Renal cortical epithelial cell (primary cell): ENCODE measurements around the gene ACKR1. TPM values are rescaled to one million over a fixed set of nuclear protein-coding genes. Genes with fewer than 3 reads are reported as not detected.

ENCODE experiments used
- DNase-seq: peaks from one replicate; pipeline ENCODE4 v3.0.0-alpha.2; 2011; ENCODE audit warnings: low read depth
- total RNA-seq: library from RNA; depleted of rRNA; stranded (reverse); fragments of >200 nt; gene quantifications from 2 replicates; pipeline ENCODE4 v1.2.3, GENCODE V29; 2014

Gene ACKR1
- total RNA-seq, 1 donor from 2014 or later, result not detected

DNA sequence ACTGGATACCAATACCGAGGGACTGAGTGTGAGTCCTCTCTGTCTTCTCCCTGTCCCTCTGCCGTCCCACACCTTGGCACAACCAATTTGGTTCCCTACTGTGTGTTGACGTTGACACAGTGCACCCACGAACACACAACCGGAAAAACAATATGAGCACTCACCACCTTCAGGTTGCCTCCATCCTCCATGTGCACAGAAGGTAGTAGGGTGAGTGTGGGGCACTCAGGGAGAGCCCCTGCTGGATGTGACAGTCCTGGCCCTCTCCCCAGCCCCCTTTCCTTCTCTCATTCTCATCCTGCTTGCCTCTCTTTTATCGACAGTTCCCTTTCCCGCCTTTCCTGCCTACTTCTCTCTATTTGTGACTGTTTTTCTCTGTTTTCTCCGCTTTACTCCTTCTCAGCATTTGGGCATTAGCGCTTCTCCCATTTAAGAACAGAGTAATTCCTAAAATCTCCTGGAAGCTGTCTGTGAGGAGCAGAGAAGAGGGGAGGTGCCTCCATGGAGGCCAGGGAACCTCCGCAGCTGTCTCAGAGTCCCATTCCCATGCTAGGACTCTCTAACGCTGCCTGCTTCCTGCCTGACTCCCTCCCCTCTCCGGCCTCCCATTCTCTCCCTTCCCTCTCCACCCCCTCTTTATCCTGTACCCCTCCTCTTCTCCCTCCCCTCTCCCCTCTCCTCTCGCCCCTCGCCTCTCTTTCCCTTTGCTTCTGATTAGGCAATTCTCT, 16.9 kb upstream of the ACKR1 start:
- DNase-seq, result no peak

DNA sequence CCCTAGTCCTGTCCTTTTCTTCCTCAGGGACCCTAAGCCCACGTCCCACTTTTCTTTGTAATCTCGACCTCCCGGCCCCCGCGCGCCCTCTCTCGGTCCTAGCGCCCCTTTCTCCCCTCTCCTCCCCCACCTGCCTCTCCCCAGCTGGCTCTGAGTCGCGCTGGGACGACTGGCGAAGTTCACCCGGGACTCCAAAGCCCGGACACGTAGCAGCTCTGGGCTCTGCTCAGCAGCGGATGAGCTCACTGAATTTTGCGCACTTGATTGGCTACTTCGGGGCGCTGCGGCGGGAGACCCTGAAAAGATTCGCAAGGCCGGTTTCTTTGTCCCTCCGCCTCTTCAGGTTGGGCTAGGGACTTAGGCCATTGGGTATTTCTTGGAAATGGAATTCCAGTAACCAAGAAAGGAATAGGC, 16.3 kb upstream of the ACKR1 start:
- DNase-seq, result peak; percentile 23

DNA sequence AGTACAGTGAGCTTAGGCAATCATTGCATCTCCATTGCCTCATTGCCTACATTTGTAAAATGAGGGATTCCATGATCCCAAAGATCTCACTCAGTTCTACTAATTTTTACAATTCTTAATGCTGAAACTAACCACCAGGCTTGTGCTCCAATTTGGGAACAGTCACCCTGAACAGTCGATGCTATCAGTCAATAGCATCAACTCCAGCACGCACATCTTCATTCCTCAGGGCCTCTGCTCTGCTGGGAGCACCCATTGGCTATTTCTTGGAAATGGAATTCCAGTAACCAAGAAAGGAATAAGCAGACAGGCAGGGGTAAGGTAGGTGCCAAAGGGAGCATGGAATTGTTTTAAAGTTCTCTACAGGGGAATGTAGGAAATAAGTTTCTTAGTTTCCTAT, 14.2 kb upstream of the ACKR1 start:
- no peak for DNase-seq

DNA sequence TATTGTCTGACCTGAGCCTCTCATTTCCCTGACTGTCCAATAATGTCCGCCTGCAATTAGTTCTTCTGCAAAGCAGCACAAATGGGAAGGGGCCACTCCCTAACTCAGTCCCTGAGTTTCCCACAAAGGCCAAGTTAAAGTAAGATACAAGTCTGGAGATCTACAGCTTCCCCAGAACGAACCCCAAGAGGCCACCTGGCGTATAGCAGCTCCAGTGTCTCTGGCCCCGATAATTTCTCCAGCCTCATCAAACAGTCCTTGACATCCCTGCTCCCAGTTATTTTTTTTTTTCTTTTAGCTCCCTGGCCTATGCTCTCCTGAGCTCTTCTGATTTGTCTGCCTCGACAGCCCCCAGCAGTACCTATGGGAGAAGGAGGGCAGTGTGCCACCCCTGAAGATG, 8.1 kb upstream of the ACKR1 start:
- DNase-seq, result no peak

DNA sequence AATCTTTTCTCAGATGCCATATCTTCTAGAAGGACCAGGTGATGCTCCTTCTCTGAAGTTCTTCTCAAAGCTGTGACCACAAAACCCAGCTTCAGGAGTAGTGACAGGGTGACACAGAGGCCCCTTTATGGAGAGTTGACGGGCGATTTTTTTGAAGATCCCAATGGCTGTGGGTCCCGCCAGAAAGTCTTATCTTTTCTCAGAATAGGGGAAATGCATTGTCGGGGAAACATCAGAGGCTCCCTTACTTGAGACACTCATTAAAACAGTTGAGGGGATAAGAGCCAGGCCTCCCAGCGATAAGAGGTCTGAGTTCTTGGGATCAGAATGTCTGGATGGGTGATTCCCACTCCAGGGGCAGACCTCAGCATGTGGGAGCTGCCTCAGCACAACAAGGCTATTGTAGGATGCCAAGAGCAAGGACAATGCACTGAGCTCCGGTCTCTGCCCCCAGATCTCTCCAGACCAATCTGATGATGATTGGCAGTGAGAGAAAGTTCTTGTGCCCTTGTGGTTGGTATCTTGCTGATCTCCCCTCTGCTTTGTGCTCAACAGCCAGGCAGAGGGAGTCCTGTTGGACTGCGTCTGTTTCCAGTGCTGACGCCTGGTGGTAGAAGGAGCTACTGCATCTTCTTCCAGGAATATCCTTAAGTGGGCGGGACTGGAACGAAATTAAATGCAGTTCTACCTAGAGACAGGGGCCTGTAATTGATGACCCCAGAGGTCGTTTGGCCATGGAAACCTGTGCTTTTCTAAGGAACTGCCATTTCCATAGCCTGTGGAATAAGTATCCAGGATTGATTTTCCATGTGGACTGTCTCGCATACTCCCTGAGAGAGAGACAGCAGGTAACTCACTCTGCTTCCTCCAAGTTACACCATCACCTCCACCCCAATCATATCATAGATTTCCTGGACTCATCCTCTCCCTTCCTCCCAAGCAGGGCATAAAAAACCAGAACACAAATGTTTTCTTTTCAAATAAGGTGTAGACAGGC, 6.8 kb upstream of the ACKR1 start:
- DNase-seq, result peak; percentile 66

DNA sequence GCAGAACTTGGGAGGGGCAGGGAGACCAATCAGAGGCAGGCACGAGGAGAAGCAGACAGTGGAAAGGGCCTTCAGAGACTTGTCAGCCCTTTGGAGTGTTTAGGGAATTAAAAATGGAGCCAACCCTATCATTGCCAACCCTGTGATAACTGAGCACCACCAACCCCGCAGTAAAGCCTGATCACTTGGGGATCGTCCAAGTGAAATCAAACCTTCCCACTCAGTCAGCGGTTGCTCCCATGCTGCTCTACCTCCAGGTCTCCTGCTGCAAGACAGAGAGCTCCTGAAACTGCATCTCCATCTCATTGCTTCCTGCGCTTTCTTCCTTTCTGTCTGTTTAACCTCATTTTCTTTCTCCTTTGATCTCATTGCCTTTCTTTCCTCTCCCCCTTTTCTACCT, 4.8 kb upstream of the ACKR1 start:
- DNase-seq, result no peak

DNA sequence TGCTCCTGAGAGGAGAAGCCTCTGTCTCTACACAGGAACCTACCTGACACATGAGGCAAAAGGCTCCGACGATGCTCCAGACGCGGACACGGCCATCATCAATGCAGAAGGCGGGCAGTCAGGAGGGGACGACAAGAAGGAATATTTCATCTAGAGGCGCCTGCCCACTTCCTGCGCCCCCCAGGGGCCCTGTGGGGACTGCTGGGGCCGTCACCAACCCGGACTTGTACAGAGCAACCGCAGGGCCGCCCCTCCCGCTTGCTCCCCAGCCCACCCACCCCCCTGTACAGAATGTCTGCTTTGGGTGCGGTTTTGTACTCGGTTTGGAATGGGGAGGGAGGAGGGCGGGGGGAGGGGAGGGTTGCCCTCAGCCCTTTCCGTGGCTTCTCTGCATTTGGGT, 3.9 kb upstream of the ACKR1 start:
- DNase-seq, result no peak

DNA sequence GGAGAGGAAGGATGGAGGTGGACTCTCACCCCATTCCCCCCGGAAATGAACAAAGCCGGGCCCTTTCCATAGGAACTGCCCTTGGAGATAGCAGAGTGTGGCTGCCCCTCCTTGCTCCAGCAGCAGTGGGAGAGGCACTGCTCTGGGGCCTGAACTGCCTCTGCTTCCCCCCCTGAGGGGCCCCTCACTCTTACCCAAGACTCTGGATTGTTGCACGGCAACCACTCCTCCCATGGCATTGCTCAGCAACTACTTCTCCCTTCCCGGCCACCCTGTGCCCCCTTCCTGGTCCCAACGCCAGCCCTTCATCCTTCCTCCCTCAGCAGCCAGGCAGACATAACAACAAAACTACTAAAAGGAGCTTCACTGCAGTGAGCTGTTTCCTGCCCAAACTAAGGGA, 3.0 kb upstream of the ACKR1 start:
- no peak for DNase-seq

DNA sequence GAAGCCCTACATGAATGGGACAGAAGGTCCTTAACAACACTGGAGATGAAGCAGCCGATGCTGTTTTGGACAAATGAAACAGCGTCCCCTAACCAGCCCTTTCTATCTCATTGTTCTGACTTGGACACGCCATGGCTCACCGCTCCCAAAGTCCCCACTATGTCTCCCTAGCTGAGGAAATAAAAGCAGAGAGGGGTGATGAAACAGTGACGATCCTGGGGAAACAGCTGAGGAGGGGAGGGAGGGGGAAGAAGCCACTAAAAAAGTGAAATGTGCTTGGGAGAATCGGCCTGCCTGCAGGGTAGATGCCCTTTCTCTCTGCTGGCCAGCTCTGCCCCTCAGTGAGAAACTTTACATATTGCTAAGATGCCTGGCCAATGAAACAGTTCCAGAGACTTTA, 1.1 kb upstream of the ACKR1 start:
- no peak for DNase-seq

DNA sequence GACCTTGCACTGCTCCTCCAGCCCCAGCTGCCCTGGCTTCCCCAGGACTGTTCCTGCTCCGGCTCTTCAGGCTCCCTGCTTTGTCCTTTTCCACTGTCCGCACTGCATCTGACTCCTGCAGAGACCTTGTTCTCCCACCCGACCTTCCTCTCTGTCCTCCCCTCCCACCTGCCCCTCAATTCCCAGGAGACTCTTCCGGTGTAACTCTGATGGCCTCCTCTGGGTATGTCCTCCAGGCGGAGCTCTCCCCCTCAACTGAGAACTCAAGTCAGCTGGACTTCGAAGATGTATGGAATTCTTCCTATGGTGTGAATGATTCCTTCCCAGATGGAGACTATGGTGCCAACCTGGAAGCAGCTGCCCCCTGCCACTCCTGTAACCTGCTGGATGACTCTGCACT, 550 bp downstream of the ACKR1 start:
- DNase-seq, result no peak

DNA sequence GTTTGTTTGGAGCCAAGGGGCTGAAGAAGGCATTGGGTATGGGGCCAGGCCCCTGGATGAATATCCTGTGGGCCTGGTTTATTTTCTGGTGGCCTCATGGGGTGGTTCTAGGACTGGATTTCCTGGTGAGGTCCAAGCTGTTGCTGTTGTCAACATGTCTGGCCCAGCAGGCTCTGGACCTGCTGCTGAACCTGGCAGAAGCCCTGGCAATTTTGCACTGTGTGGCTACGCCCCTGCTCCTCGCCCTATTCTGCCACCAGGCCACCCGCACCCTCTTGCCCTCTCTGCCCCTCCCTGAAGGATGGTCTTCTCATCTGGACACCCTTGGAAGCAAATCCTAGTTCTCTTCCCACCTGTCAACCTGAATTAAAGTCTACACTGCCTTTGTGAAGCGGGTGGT, 1.4 kb downstream of the ACKR1 start:
- no peak for DNase-seq

DNA sequence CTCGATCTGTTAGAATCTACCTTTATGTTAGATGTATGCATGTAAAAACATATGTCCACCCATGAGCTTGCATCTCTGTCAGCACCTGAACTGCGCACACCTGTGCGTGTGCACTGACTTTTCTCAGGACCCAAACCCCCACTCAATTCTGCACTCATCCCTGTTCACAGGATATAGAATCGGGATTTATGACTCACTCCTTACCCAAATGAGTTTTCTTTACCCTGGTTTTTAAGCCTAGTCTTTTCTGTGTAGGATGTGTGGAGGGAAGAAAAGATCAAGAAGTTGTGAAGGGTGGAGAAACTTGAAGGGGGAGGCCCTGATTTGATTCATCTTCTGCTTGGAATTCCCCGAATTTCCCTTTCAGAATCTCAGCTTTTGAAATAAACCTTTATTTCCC, 2.4 kb downstream of the ACKR1 start:
- DNase-seq, result no peak

DNA sequence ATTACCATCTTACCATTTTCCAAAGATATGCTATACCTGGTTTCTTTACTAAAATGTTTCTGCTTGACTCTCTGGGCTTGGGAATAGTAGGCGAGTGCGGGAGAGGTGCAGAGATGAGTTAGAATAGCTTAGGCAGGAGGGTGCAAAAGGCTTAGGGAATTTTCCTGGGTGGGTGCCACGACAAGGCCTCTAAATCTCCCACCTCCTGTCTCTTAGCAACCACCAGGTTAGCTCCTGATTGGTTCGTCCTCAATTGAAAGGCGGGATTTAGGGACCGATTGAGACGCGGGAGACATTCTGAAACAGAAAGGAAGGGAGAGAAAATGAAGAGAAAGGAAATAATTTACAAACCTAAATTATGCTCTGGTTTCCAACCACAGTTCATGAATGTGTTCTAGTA, 3.1 kb downstream of the ACKR1 start:
- DNase-seq, result no peak

DNA sequence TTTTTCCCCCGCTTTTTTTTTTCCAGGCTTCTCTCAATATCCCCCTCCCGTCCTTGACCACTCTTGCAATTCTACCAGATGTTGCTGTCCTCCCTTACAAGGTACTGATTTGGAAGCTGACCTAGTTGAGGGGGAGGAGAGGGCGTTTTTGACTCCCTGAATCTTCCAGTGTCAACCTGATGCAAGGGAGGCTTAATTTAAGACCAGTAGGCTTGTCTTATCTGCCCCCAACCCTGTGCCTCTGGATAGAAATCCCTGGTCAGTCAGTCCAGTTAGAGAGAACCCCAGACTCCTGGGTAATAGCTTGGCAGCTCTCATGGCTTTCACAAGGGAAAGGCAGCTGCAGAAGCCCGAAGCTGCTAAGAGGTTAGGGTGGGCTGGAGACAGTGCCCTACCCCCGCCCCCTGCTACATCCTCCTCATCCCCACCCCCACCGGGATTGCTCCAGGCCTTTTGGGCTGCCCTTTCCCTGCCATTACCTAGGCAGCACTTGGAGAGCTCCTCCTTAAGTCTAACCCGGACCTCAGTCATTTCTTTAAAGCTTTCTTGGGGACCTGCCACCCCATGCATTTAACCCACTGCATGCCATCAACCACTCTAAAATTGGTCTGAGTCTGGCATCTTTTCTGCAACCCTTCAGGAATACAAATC, 3.6 kb downstream of the ACKR1 start:
- peak; percentile 6 for DNase-seq

DNA sequence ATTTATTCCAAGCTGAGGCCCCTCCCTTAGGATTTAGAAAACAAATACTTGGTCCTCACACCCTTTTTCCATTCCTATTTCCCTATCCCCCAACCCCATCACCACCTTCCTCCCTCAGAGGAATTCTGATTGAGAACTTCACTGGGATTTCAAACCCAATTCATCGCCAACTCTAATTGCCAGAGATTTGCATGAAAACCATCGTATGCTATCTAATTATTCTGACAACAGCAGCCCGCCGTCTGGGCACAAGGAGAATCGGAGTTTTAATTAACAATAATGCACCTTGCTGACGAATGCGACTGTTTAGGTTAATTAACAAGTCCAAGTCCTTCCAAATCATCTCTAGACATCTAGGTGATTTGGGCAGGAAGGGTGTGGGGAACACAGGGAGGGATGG, 4.4 kb downstream of the ACKR1 start:
- no peak for DNase-seq

DNA sequence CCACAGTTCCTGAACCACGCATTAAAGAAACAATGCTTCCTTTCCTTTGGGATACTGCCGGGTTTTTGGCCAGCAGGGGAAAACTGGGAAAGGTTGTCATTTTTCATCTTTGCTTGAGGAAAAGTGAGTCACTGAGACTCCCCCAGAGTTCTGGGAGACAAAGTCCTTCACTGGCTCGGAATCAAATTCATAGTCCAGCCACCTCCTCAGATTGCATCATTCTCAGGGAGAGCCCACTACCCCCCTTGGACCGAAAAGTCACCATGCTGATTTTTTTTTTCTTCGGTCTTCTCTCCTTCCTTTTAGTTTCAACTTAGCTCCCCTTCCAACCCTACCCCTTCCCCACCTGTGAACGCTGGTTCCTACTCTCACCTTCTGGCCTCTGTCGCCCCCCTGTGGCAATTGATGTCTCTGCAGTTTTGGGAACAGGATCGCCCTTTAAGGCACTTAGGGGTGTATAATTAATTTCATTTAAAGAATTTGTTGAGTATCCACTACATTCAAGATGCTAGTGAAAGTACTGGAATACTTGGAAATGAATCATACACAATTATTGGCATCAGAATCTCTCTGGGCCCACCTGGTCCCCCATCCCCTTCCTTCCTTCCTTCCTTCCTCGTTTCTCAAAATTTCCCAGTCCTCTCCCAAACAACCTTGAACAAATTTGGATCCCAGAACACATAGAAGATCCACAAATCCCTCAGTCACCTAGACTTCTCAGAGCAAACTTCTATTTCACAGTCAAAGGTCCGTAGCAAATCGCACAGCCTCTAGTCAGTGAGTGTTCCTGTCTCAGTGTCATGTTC, 6.9 kb downstream of the ACKR1 start:
- DNase-seq, result peak; percentile 79

DNA sequence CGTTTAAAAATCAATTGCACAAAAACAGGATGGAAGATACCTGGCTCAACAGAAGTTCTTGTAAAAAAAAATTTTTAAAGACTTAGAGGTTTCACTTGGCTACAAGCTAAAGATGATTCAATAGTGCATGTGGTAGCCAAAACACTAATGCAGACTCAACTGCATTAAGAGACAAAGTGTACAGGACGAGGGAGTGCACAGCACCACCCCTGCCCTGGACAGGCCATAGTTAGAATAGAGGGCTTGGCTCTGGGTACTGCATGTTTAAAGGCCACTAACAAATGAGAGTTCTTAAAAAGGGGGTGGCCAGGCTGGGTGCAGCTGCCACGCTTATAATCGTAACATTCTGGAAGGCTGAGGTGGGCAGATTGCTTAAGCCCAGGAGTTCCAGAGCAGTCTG, 7.9 kb downstream of the ACKR1 start:
- DNase-seq, result no peak

DNA sequence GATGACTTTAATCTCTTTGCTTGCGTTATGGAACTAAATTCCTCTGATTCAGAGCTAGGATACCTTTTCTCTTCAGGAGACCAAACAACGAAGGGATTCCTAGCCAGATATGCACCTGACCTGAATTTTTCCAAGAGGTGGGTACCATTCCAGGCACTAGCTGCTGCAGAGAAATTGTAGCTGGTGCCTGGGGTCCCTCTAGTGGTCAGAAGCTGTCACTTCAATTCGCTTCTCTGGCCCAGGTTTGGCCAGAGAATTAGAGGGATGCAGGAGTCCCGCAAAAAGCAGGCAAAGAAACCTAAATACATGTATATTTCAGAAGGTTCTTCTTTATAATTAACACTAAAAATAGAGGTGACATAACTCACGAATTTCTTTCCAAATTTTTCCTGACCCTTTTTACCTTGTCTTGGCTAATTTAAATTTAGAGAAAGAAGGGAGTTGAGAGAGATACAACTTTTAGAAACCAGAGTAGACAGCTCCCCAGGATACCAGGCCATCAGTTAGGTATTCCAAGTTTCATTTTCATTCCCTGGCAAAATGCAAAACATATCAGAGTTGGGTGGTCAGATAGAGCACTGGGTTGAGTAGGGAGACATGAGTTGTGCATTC, 9.6 kb downstream of the ACKR1 start:
- DNase-seq, result peak; percentile 27

DNA sequence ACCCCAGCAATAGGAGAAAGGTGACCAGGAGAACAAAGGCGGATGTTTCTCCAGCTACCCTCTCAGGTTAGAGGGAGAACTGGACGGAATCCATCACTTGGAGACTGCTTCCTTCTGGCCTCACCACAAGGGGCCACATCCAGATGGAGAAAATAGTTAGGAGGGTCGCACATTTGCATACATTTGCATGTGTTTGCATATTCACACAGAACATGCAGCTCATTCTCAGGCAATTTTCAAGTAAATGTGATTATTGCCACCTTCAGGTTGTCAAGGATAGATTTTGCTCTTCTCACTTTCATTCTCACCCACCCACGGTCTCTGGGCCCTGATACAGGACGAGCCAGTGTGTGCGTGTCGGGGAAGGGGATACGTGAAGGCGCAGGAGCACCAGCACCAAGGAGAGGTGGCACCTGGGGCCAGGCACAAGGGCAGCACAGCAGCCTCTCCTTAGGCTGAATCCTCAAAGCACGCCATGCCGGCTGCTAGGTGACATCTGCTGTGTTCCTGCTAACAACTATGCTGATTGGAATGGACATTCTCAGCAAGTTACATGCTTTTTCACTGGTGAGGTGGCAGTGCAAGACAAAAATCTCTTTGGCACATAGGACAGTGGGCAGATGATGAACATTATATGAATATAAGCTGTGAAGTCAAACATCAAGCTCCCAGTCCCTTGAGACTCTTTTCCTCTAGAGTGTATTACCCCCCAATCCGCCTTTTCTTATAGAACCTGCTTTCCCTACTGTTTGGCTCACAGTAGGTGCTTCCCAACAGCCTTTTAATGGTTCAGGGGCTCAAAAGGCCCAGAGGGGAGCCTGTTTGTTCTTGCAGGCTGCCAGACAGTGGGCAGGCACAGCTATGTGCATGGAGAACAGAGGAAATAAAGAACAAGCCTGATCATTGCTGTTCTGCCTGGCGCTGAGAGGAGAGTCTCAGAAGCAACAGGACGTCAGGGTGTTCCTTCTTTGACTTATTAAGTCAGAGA, 14.3 kb downstream of the ACKR1 start:
- DNase-seq, result no peak
